ENCODE data around the gene STX19. TPM values are rescaled to one million over a fixed set of nuclear protein-coding genes. Genes with fewer than 3 reads are reported as not detected.

STX19 gene
- total RNA-seq, 1 donor: not detected

GRCh38 chr3:94004301-94004910 lies 24.0 kb downstream of the STX19 start:
- Histone ChIP-seq H3K4me1 (ENCODE audit: insufficient read depth, low read length) (no peaks in the 10 kb centered on the region), H3K27me3 (ENCODE audit: insufficient read depth, low read length) (no peaks in the 10 kb centered on the region), H3K4me3 (ENCODE audit: low read length) (no peak overlapping the region), H3K9me3 (ENCODE audit: low read depth, low read length) (no peaks in the 10 kb centered on the region)

- Histone ChIP-seq H3K9me3 (ENCODE audit: low read depth, low read length) (no peaks in the 10 kb centered on the region), H3K27me3 (ENCODE audit: insufficient read depth, low read length) (no peaks in the 10 kb centered on the region), H3K4me3 (ENCODE audit: low read length) (no peak overlapping the region), H3K4me1 (ENCODE audit: insufficient read depth, low read length) (no peaks in the 10 kb centered on the region)
These were observed 26.4 kb downstream of the STX19 start for GRCh38 chr3:94001827-94002495.

GRCh38 chr3:94001191-94001590 lies 27.2 kb downstream of the STX19 start:
- Histone ChIP-seq H3K4me3 (ENCODE audit: low read length) (no peak overlapping the region), H3K9me3 (ENCODE audit: low read depth, low read length) (no peaks in the 10 kb centered on the region), H3K27me3 (ENCODE audit: insufficient read depth, low read length) (no peaks in the 10 kb centered on the region), H3K4me1 (ENCODE audit: insufficient read depth, low read length) (no peaks in the 10 kb centered on the region)

GRCh38 chr3:93994056-93994455 lies 34.3 kb downstream of the STX19 start:
- Histone ChIP-seq H3K27me3 (ENCODE audit: insufficient read depth, low read length) (no peaks in the 10 kb centered on the region), H3K9me3 (ENCODE audit: low read depth, low read length) (no peaks in the 10 kb centered on the region), H3K4me3 (ENCODE audit: low read length) (no peak overlapping the region), H3K4me1 (ENCODE audit: insufficient read depth, low read length) (no peaks in the 10 kb centered on the region)

- Histone ChIP-seq H3K4me3 (ENCODE audit: low read length) (no peak overlapping the region), H3K4me1 (ENCODE audit: insufficient read depth, low read length) (no peaks in the 10 kb centered on the region), H3K9me3 (ENCODE audit: low read depth, low read length) (no peaks in the 10 kb centered on the region), H3K27me3 (ENCODE audit: insufficient read depth, low read length) (no peaks in the 10 kb centered on the region)
These were observed 36.2 kb downstream of the STX19 start for GRCh38 chr3:93992207-93992606.

GRCh38 chr3:93991631-93992030 lies 36.8 kb downstream of the STX19 start:
- Histone ChIP-seq H3K27me3 (ENCODE audit: insufficient read depth, low read length) (no peaks in the 10 kb centered on the region), H3K4me1 (ENCODE audit: insufficient read depth, low read length) (no peaks in the 10 kb centered on the region), H3K9me3 (ENCODE audit: low read depth, low read length) (no peaks in the 10 kb centered on the region), H3K4me3 (ENCODE audit: low read length) (no peak overlapping the region)

- Histone ChIP-seq H3K27me3 (ENCODE audit: insufficient read depth, low read length) (no peaks in the 10 kb centered on the region), H3K9me3 (ENCODE audit: low read depth, low read length) (no peaks in the 10 kb centered on the region), H3K4me1 (ENCODE audit: insufficient read depth, low read length) (no peaks in the 10 kb centered on the region), H3K4me3 (ENCODE audit: low read length) (no peak overlapping the region)
These were observed 39.2 kb downstream of the STX19 start for GRCh38 chr3:93989241-93989640.

- no peaks in the 10 kb centered on the region for H3K4me1 ChIP-seq (ENCODE audit: insufficient read depth, low read length)
- H3K27me3 ChIP-seq (ENCODE audit: insufficient read depth, low read length): no peaks in the 10 kb centered on the region
- H3K4me3 ChIP-seq (ENCODE audit: low read length): no peak overlapping the region
- H3K9me3 ChIP-seq (ENCODE audit: low read depth, low read length): no peaks in the 10 kb centered on the region
These were observed 39.6 kb downstream of the STX19 start for GRCh38 chr3:93988764-93989163.

GRCh38 chr3:93988283-93988682 lies 40.1 kb downstream of the STX19 start:
- no peak overlapping the region for H3K4me3 ChIP-seq (ENCODE audit: low read length)
- no peaks in the 10 kb centered on the region for H3K27me3 ChIP-seq (ENCODE audit: insufficient read depth, low read length)
- no peaks in the 10 kb centered on the region for H3K4me1 ChIP-seq (ENCODE audit: insufficient read depth, low read length)
- no peaks in the 10 kb centered on the region for H3K9me3 ChIP-seq (ENCODE audit: low read depth, low read length)

- no peaks in the 10 kb centered on the region for H3K27me3 ChIP-seq (ENCODE audit: insufficient read depth, low read length)
These were observed 43.8 kb downstream of the STX19 start for GRCh38 chr3:93984618-93985017.

GRCh38 chr3:93983408-93983807 lies 45.0 kb downstream of the STX19 start:
- Histone ChIP-seq H3K27me3 (ENCODE audit: insufficient read depth, low read length) (no peaks in the 10 kb centered on the region), H3K4me3 (ENCODE audit: low read length) (no peak overlapping the region), H3K9me3 (ENCODE audit: low read depth, low read length) (no peaks in the 10 kb centered on the region), H3K4me1 (ENCODE audit: insufficient read depth, low read length) (peaks cover 6% of the 10 kb centered on the region)

More at GRCh38 chr3:93984618-93985017, 43.8 kb downstream of the STX19 start:
- no peaks in the 10 kb centered on the region for H3K9me3 ChIP-seq (ENCODE audit: low read depth, low read length)
- peaks cover 6% of the 10 kb centered on the region for H3K4me1 ChIP-seq (ENCODE audit: insufficient read depth, low read length)
- H3K4me3 ChIP-seq (ENCODE audit: low read length): no peak overlapping the region

- peaks cover 6% of the 10 kb centered on the region for H3K4me1 ChIP-seq (ENCODE audit: insufficient read depth, low read length)
- H3K4me3 ChIP-seq (ENCODE audit: low read length): no peak overlapping the region
These were observed 46.7 kb downstream of the STX19 start for GRCh38 chr3:93981649-93982048.

GRCh38 chr3:93979850-93980676 lies 48.3 kb downstream of the STX19 start, which contains the start of gene ARL13B:
Gene ARL13B (plus strand): TSS chr3:93980155. CDS start chr3:93980424, 269 bp downstream.
- Histone ChIP-seq H3K4me3 (ENCODE audit: low read length) (peak within 1 kb of the TSS; percentile 67), H3K27me3 (ENCODE audit: insufficient read depth, low read length) (no peaks in the 10 kb centered on the region)

More at GRCh38 chr3:93981649-93982048, 46.7 kb downstream of the STX19 start:
- H3K27me3 ChIP-seq (ENCODE audit: insufficient read depth, low read length): no peaks in the 10 kb centered on the region
- H3K9me3 ChIP-seq (ENCODE audit: low read depth, low read length): no peaks in the 10 kb centered on the region

GRCh38 chr3:93973131-93974126 lies 55.0 kb downstream of the STX19 start, which contains the start of gene PROS1:
Gene PROS1 (minus strand): TSS chr3:93973896. CDS start chr3:93973749, 147 bp downstream.
- H3K4me1 ChIP-seq (ENCODE audit: insufficient read depth, low read length): peaks cover 13% of the 10 kb centered on the region
- H3K27me3 ChIP-seq (ENCODE audit: insufficient read depth, low read length): peaks cover 16% of the 10 kb centered on the region
- peak within 1 kb of the TSS; percentile 34 for H3K4me3 ChIP-seq (ENCODE audit: low read length)
- no peaks in the 10 kb centered on the region for H3K9me3 ChIP-seq (ENCODE audit: low read depth, low read length)

More at GRCh38 chr3:93979850-93980676, 48.3 kb downstream of the STX19 start, which contains the start of gene ARL13B:
- Histone ChIP-seq H3K9me3 (ENCODE audit: low read depth, low read length) (no peaks in the 10 kb centered on the region), H3K4me1 (ENCODE audit: insufficient read depth, low read length) (peaks cover 6% of the 10 kb centered on the region)
